MCF 10A (cell line): ENCODE results near the gene MCFD2. TPM values are rescaled to one million over a fixed set of nuclear protein-coding genes. Genes with fewer than 3 reads are reported as not detected.

ENCODE experiments used
- BruUV-seq: library from RNA; stranded (reverse); fragments of 400-500 nt; replicated peaks from 2 replicates; lab custom pipeline; 2021; lab: Mats Ljungman, UMichigan
- CTCF ChIA-PET: fragments of 300-600 bp; sonication (Branson Sonifier 250); formaldehyde crosslinking; extraction: SDS; loops from one replicate; lab custom pipeline; 2021; ENCODE audit warnings: antibody characterized with exemption, inconsistent platforms; lab: Yijun Ruan, JAX
- POLR2A ChIA-PET: fragments of 300-600, 350-650 bp; sonication (Branson Sonifier 250); formaldehyde crosslinking; extraction: SDS; loops from one replicate; lab custom pipeline; 2020; ENCODE audit warnings: antibody characterized with exemption, inconsistent platforms; lab: Yijun Ruan, JAX
- DNase-seq: peaks from one replicate; pipeline ENCODE4 v3.0.0-alpha.2; 2018; ENCODE audit not compliant: unreplicated experiment
- H3K27ac Mint-ChIP-seq: one replicate; pipeline ENCODE4 v1.8.0; 2022; ENCODE audit warnings: mild to moderate bottlenecking, low read depth, mixed read lengths; ENCODE audit not compliant: unreplicated experiment
- H3K27me3 Mint-ChIP-seq: one replicate; pipeline ENCODE4 v1.8.0; 2022; ENCODE audit warnings: mixed read lengths; ENCODE audit not compliant: insufficient read depth, unreplicated experiment
- H3K36me3 Mint-ChIP-seq: one replicate; pipeline ENCODE4 v1.8.0; 2022; ENCODE audit warnings: mild to moderate bottlenecking, moderate library complexity, mixed read lengths; ENCODE audit not compliant: insufficient read depth, unreplicated experiment
- H3K4me1 Mint-ChIP-seq: one replicate; pipeline ENCODE4 v1.8.0; 2022; ENCODE audit warnings: mixed read lengths; ENCODE audit not compliant: insufficient read depth, unreplicated experiment
- H3K4me3 Mint-ChIP-seq: one replicate; pipeline ENCODE4 v1.8.0; 2022; ENCODE audit warnings: mild to moderate bottlenecking, moderate library complexity, mixed read lengths; ENCODE audit not compliant: unreplicated experiment
- H3K9me3 Mint-ChIP-seq: one replicate; pipeline ENCODE4 v1.8.0; 2022; ENCODE audit warnings: mixed read lengths; ENCODE audit not compliant: unreplicated experiment
- CTCF ChIP-seq: fragments of 200-600 bp; IDR thresholded peaks from one replicate; pipeline ENCODE4 v1.8.0; 2022; ENCODE audit warnings: antibody characterized with exemption, mild to moderate bottlenecking; ENCODE audit not compliant: unreplicated experiment
- intact Hi-C: fragments of 100-400 bp; cut with micrococcal nuclease; formaldehyde crosslinking; loops from 2 replicates; pipeline ENCODE4 v1.14.1; 2022
- total RNA-seq: library from RNA; stranded (reverse); gene quantifications from 2 replicates; pipeline ENCODE4 v1.2.3, GENCODE V29; 2022

Gene MCFD2
- total RNA-seq, 1 experiment from 2014 or later = 157 TPM

DNA sequence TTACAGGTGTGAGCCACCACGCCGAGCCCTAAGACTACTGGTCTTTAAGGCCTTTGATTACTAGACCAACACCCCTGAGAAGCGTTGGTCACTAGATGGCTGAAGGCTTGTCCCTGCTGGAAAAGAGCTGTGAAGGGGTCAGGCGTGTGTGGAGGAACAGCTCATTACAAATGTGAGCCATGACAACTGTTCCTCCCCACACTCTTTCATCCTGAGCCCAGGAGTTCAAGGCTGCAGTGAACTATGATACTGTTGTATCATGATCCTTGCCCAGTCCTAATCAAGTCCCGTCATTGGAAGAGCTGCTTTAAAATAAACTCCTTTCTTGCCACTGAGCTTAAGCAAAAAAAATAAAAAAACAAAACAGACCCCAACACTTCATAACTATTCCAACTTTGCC is 19.5 kb upstream of the MCFD2 start:
- CTCF ChIA-PET = interaction anchor here (0.5 to 1.9 kb wide), 9 partner anchors 8 to 388 kb away, joined by 3 to 8 read pairs (median 3); no protein-coding TSS in a partner anchor

GRCh38 chr2:46929612-46930011 is 14.0 kb upstream of the MCFD2 start:
- POLR2A ChIA-PET = interaction anchor here (0.5 to 1.8 kb wide), 7 partner anchors 11 to 243 kb away, joined by 3 to 5 read pairs (median 3); no protein-coding TSS in a partner anchor
- Mint-ChIP-seq H3K4me1 (no peaks in the 10 kb centered on the region), H3K4me3 (no peak overlapping the region)

More for the DNA sequence above, 19.5 kb upstream of the MCFD2 start:
- H3K27ac Mint-ChIP-seq = no peak overlapping the region
- peaks cover 7% of the 10 kb centered on the region for H3K4me1 Mint-ChIP-seq
- H3K4me3 Mint-ChIP-seq = no peak overlapping the region
- H3K9me3 Mint-ChIP-seq = no peaks in the 10 kb centered on the region
- peaks cover 14% of the 10 kb centered on the region for H3K36me3 Mint-ChIP-seq
- POLR2A ChIA-PET = interaction anchor here (0.6 to 2.0 kb wide), 2 partner anchors 10 to 1371 kb away, joined by 6 to 7 read pairs; no protein-coding TSS in a partner anchor
- TF ChIP-seq CTCF = no peak
- DNase-seq = no peak
- no peaks in the 10 kb centered on the region for H3K27me3 Mint-ChIP-seq
- BruUV-seq = no TSS peak
- intact Hi-C loops = no loop called here

GRCh38 chr2:46926863-46927262 is 11.3 kb upstream of the MCFD2 start:
- no peaks in the 10 kb centered on the region for H3K27me3 Mint-ChIP-seq
- BruUV-seq = no TSS peak
- H3K27ac Mint-ChIP-seq = no peak overlapping the region
- peaks cover 17% of the 10 kb centered on the region for H3K36me3 Mint-ChIP-seq
- intact Hi-C loops = no loop called here
- peaks cover 16% of the 10 kb centered on the region for H3K9me3 Mint-ChIP-seq
- H3K4me1 Mint-ChIP-seq = peaks cover 7% of the 10 kb centered on the region
- no peak for DNase-seq
- no peak for TF ChIP-seq CTCF
- no peak overlapping the region for H3K4me3 Mint-ChIP-seq
- ChIA-PET CTCF (interaction anchor here (1.5 to 4.3 kb wide), 3 partner anchors 8 to 10 kb away, joined by 5 to 23 read pairs (median 13); no protein-coding TSS in a partner anchor), POLR2A (interaction anchor here (0.6 kb wide), 1 partner anchor 80 kb away, joined by 3 read pairs; no protein-coding TSS in a partner anchor)

More at GRCh38 chr2:46929612-46930011, 14.0 kb upstream of the MCFD2 start:
- intact Hi-C loops = no loop called here
- H3K27me3 Mint-ChIP-seq = no peaks in the 10 kb centered on the region
- no peak overlapping the region for H3K27ac Mint-ChIP-seq
- no TSS peak for BruUV-seq
- CTCF ChIA-PET = interaction anchor here (0.6 to 4.3 kb wide), 6 partner anchors 8 to 393 kb away, joined by 3 to 23 read pairs (median 4); no protein-coding TSS in a partner anchor
- peaks cover 16% of the 10 kb centered on the region for H3K9me3 Mint-ChIP-seq
- H3K36me3 Mint-ChIP-seq = peaks cover 19% of the 10 kb centered on the region
- no peak for DNase-seq
- TF ChIP-seq CTCF = no peak

GRCh38 chr2:46925474-46926351 is 10.1 kb upstream of the MCFD2 start:
- BruUV-seq = no TSS peak
- no peak for TF ChIP-seq CTCF
- peaks cover 13% of the 10 kb centered on the region for H3K36me3 Mint-ChIP-seq
- H3K27ac Mint-ChIP-seq = no peak overlapping the region
- H3K4me3 Mint-ChIP-seq = no peak overlapping the region
- H3K9me3 Mint-ChIP-seq = peaks cover 16% of the 10 kb centered on the region
- POLR2A ChIA-PET = interaction anchor here (0.9 to 3.3 kb wide), 4 partner anchors 9 to 44 kb away, joined by 3 to 17 read pairs (median 5); no protein-coding TSS in a partner anchor
- H3K4me1 Mint-ChIP-seq = peaks cover 11% of the 10 kb centered on the region
- no peaks in the 10 kb centered on the region for H3K27me3 Mint-ChIP-seq
- intact Hi-C loops = no loop called here
- CTCF ChIA-PET = interaction anchor here (1.1 to 1.2 kb wide), 2 partner anchors 64 to 274 kb away, joined by 3 to 4 read pairs; no protein-coding TSS in a partner anchor
- DNase-seq = no peak
